Superior temporal gyrus (tissue), 1 donor: ENCODE data around the gene LDLRAD3.

Experiments used
- DNase-seq: peaks from one replicate; pipeline ENCODE4 v3.0.0-alpha.2; 2016; ENCODE audit errors: extremely low spot score

The LDLRAD3 gene

DNA sequence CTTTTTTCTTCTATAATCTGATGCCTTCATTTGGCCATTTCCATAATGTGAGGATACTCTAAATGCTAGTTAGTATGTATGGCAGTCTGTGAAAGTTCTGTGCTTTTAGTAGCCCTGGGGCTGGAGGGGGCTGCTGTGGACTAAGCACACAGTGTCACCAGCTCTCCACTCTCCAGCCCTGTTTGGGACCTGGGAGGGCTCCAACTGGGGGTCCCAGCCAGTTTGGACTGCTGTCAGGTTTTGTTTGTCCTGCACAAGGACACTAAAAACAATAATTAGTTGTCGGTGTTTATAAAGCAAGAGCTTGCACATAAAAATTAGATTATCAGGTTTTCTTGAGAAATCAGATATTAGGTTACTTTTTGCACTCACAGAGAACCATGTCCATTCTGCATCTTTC, 103.1 kb downstream of the LDLRAD3 start:
- no peak for DNase-seq

DNA sequence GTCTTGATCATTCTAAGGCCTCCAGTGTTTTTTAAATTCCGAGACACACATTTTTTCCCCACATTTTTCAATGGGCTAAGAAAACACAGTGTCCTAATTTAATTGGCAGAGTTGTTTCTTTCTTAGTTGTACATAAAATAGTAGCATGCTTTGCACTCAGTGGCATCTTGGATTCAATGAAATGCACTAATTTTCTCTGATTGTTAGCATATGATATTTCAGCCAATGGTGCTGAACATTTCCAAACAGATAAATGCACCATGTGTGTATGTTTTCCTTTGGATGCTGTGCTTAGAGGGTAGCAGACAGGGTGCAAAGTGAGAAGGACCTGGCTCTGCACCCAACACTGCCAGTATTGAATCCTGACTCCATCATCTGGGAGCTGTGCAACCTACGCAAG, 103.5 kb downstream of the LDLRAD3 start:
- DNase-seq, result no peak

DNA sequence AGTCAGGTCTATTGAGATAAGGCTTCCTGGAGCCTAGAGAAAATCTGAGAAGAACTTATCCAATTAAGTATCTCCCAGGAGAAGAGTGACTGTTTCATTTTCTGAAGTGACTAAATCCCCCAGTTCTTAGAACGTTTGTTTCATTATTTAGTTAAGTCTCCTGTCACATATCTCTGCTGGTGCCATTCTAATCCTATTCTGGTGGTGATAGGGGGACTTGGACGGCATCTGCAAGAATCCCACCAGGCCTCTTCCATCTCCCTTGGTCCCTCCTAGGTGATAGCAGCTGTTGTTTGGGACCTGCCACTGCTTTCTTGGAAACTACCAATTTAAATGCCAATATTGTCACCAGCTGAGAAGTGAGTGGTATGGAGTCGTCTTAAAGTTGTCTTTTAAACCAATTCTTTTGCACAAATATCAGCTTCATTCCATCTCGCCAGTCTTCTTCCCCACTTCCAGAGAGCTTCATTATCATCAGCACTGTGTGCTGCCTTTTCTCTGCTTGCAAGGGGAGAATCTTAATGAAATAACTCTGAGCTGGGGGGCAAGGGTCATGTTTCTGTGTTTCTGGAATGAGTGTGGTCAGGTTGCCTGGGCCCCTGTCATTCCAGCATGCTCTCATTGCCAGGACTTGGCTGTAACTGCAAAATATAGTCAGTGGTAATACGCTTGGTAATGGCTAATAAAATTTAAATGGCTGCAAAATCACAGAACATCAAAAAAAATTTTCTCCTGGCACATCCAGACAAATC, 104.8 kb downstream of the LDLRAD3 start:
- DNase-seq, result no peak

DNA sequence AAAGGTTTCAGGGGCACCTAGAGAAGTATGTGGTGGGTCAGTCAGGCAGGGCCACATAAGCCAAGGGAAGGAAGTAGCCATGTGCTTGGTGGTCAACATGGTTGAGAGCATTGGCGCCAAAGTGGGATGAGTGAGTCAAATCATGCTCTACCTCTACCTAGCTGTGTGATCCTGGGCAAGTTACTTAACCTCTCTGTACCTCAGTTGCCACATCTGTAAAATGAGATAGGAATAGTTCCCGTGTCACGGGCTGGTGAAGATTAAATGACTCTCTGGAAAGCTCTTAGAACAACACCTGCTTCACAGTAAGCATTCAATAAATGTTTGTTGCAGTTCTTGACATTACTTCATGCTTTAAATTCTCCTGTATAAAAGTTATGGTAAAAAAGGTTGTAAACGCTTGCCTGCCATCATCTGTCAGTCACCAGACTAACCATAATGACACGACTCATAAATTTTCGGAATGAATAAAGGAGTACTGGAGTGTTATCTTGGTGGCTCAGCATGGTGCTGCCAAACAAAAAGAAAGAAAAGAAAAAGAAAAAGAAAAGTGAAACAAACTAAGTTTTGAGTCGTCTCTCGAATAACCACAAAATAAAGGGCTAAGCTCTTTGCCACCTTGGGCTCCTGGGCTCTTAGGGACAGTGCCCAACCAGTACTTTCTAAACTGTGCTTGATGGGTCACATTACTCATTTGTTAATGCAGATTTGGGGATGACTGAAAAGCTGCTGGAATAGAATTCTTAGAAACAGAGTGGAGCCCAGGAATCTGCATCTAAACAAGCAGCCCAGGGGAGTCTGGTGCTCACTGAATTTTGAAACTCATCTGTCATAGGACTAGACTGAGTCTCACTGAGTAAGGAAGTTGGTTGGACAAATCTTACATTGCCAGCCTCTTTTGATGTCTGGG, 107.6 kb downstream of the LDLRAD3 start:
- DNase-seq, result no peak

DNA sequence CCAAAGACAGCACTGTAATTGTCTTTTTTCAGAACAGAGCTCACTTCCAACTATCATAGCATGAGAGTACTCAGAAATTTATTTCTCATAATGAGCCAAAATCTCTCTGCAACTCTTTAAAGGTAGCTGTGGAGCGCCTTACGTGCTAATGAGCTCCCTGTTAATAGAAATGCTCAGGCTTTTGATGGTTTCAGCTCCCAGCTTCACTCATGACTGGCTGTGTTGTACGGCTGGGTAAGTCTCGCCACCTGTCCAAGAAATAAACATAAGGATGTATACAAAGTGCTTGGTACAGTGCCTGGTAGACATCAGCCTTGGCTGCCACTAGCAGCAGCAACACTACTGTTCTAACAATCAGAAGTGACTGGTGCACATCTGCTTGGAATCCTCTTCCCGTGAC, 109.4 kb downstream of the LDLRAD3 start:
- DNase-seq, result peak; percentile 31

DNA sequence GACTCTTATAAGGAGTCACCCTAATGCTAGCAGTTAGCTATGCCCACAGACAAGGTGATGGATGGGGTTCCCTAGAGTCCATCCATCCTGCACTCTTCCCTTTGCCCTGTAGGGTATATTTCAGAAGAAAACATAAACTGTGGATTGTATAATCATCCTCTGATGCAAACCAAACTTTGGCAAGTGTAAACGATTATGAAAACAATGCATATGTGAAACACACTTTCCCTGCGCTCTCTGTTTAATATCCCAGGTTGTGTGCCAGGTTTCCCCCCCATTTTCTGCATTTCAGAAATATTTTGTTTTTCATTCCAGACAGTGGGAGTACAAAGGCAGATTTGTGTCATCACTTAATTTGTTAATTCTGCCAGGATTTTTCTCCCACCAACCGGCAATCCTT, 110.0 kb downstream of the LDLRAD3 start:
- no peak for DNase-seq

DNA sequence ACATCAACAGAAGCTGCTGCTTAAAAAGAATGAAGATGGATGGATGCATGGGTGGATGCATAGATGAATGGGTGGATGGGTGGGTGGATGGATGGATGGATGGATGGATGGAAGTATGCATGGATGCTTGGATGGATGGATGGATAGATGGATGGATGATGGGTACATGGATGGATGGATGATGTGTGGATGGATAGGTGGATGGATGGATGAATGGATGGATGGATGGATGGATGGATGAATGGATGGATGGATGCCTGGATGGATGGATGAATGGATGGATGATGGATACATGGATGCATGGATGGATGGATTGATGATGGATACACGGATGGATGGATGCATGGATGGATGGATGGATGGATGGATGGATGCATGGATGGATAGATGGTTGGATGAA, 110.8 kb downstream of the LDLRAD3 start:
- DNase-seq, result no peak

DNA sequence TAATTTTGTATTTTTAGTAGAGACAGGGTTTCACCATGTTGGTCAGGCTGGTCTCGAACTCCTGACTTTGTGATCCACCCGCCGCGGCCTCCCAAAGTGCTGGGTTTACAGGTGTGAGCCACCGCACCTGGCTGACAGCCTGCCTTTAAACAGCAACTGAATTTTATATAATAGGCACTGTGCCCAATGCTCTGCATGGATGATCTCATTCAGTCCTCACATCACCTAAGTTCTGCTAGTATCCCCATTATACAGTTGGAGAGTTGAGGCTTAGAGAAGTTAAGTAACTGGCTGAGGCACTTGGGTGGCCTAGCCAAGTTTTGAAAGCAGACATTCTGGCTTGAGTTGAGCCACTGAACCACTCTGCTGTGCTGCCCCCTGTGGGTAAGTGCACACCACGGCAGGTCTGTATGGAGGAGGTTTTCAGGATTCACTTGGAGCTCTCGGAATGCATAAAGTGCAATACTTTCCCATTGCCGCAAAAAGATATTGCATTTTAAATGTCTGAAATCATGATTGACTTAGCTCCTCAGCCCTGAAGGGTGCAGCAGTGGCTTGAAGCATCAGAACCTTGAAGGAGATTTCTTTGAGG, 112.4 kb downstream of the LDLRAD3 start:
- DNase-seq, result no peak

DNA sequence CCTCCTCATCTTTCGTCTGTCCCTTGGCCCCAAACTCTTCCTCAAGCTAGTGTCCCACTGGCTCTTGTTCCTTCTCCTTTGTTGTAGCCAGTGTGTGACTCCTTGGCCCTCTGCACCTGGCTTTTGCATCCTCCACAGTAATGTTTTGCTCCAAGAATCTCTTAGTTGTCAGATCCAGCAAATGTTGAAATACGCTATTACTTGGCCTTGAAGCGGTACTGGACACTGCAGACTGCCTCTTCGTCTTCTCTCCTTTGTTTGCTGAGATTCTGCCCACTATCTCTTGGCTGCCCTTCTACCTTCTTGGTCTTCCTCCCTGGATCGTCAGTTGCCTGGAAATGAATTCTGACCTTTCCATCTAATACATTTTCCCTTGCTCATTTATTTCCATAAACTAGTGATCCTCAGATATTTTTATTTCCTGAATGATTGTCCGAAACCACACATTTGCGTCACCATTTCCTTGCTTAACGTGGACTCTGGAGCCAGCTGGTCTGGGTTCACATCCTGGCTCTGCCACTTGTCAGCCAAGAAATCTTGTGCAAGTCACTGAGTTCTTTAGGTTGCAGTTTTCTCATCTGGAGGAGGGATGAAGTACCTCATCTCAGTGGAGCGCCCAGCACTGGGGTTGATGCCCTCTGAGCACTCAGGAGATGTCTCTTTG, 113.6 kb downstream of the LDLRAD3 start:
- no peak for DNase-seq

DNA sequence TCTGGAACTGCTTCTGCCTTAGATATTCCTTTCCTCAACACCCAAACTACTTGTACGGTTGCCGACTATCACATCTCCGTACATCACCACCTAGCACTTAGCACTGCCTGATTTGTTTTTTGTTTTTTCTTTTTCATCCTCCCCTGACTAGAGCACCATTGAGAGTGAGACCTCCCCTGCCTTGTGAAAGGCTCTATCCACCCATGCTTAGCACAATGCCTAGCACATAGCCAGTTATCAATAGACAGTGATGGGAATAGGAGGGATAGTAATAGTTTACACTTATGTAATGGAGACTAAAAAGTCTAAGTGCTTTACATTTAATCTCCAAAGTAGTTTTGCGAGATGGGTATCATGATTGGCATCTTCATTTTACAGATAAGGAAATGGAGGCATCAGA, 115.8 kb downstream of the LDLRAD3 start:
- DNase-seq, result no peak

DNA sequence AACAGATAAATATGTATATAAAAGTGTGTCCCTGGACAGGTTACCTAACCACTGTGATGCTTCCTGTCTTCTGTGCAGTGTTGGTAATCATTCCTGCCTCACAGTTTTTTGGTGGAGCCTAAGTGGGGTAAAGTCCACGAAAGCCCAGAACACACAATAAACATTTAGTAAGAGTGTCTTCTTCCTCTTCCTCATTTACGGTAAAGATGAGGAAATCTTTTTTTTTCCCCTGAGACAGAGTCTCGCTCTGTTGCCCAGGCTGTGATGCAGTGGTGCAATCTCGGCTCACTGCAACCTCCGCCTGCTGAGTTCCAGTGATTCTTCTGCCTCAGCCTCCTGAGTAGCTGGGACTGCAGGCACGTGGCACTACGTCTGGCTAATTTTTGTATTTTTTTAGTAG, 117.1 kb downstream of the LDLRAD3 start:
- DNase-seq, result no peak

DNA sequence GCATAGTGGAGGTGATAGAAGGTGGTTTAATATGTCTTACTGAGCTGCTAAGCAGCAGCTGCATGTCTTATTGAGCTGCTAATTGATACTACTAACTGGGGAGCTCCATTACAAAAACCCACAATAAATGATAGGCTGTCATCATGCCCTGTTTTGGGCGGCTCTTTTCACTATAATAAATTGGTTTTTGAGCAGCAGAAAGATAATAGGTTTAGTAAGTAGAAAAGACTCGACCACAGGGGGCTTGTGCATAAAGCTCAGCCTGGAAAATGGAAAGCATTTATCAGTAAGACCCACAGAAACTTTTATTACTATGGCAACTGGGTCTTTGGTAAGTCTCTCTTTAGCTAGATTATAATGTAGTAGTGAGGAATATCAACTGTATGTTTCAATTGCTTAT, 117.6 kb downstream of the LDLRAD3 start:
- no peak for DNase-seq

DNA sequence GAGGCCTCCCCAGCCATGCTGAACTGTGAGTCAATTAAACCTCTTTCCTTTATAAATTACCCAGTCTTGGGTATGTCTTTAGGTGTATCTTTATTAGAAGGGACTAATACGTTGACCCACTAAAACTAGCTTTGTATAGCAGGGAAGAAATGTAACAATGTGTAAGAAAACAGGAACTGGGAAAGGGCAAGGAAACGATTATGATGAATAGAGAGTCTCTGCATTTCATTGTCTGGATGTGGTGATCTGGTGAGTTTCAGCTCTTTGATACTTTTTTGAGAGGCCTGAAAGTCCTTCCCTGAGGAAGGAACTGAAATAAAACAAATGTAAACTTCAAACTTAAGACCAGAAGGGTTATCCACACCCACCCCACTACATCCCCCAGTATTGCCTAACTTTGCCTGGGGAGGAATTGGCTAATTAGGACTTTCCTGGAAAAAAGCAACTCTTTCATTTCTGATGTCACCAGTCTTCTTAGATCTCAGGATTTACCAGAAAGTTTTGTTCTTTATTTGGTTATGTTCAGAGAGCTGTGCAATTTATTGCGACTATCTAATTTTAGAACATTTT, 119.0 kb downstream of the LDLRAD3 start:
- DNase-seq, result no peak

DNA sequence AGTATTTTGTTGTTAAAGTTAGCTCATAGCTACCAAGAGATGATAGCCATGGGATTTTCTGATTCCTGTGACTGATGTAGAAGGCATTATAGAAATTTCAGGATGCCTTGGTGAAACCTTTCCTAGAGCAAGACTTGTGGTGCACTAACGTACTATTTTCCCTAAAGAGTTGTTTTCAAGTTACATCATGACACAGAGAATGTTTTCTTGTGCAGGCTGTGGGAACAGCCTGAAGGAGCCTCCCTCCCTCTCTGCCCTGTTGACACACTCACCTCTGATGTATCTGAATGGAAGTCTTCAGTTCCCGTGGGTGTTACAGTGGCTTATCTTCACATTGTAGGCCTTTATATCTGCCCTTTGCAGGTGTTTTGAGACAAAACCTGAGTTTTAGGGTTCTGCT, 121.6 kb downstream of the LDLRAD3 start:
- DNase-seq, result no peak

DNA sequence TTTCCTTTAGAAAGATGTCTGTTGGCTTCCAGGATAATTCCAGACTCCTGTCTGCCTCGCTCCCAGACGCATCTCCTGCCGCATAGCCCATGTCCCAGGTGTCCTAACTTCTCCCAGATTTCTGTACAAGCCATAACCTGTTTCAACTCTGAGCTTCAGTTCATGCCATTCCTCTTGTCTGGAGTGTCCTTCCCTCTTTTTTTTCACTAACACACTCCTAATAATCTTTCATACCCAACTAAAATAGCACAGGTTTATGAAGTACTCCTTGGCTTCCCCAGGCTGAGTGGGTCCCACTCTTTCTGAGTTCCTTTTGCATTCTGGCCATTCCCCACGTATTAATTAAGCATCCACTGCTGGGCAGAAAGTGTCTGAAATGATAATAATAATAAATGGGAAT, 123.0 kb downstream of the LDLRAD3 start:
- DNase-seq, result no peak

DNA sequence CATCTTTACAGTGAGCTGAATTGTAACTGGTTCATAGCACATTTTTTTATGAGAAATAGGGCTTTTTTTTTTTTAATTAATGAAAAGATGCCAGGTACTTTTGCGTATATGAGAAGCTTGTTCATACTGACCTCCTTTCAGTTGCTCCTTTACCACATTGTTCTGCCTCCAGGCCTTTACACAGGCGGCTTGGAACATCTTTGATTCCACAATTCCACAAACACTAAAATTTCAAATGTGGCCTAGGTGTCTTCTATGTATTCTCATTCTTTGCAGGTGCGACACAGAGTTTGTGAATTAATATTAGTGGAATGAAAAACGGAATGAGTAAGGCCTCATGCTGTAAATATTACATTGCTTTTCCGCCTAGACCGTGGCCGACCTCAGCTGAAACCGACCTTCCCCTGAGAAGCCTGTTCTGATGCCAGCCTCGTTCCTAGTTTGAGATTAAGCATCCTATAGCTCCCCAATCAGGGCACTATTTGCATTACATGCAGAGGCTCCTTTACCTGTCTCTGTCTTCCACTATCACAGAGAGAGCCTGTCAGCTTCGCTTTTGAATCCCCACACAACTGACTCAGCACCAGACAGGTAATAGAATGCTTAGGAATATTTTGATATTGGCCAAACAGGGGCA, 125.8 kb downstream of the LDLRAD3 start:
- peak; percentile 41 for DNase-seq

DNA sequence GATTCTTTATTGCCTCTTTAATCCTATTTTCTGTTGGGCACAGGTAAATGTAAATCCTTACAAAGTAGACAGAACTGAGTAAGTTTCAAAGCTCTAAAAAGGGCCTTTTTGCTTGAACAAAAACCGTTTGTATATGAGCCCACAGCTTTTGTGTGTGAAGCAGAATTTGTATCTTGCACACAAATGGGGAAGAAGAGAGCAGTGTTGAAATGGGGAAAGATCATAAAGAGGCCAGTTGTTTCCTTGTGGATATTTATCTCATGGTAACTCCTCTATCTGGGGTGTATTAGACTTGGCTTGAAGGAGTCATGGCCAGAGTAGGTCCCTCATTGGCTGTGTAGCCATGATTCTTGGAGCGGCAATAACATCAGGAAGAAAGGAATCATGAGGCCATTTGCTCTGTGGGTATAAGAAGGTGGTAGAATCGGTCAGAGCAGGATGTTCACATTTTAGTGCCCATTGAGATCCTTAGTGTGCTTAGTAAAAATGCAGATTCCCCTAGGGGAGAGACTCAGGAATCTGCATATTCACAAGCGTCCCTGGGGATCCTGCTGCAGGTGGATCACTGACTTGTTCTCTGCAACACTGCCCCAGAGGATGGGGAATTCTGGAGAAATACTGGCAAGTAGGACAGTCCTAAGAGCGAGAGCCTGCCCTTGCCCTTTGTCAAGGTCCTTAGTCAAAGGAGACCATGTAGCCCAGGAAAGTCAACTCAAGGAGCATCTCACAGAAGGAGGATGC, 126.5 kb downstream of the LDLRAD3 start:
- DNase-seq, result no peak

DNA sequence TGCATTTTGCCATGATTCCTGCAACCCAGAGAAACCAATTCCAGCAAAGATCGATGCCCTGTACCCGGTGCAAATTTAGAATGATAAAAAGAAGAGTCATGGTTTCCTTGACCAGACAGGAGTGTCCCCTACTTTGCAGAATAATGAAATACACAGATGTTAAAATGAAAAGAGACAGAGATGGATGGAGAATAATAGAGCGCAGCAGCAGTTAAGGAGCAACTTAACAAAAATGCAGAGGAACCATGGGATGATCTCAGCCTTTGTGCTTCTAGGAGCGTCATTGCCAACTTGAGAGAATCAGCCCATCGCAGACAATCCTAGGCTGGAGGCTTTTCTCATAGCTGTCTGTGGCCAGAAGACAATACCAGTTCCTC, 127.1 kb downstream of the LDLRAD3 start:
- DNase-seq, result no peak

DNA sequence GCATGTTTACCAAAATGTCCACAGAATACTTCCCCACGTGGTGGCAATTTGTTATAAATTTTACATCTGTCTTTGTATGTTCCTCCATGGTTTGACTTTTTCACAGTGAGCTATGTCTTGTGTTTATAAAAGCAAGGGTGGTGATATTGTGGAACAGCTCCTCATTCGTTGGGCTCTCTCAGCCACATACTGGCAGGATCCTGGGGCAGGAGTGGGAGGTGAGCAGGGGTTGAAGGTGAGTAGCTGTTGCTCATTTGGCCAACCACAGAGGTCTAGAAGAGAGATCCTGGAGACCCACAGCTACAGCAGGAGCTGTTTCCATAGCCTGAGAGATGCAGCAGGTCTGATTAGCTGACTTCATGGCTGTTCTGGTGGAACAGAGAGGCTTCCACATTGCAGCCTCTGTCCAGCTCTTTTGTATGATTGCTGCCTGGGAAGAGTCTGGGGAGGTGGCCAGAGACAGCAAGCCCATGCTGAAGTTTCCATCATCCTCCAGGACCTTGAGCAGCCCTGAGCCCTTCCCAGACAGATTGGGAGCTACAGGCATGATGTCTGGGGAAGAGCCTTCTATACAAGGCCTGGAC, 128.1 kb downstream of the LDLRAD3 start:
- no peak for DNase-seq
